OCI-LY1 (cell line): ENCODE measurements around the gene PDS5A.

Experiments
- H2AFZ ChIP-seq: fragments of 200-600 bp; sonication (generic), shearing (Covaris generic); 2 replicates; pipeline ENCODE4 v1.6.0; 2014; ENCODE audit warnings: antibody characterized with exemption, mild to moderate bottlenecking, low read length
- H3F3A ChIP-seq: fragments of 200-600 bp; sonication (generic), shearing (Covaris generic); 2 replicates; pipeline ENCODE4 v1.6.0; 2014; ENCODE audit warnings: mild to moderate bottlenecking, antibody characterized with exemption, low read length, moderate library complexity; ENCODE audit not compliant: insufficient read depth
- H3K27ac ChIP-seq: fragments of 200-600 bp; sonication (generic); 2 replicates; pipeline ENCODE4 v1.5.1; 2014; ENCODE audit warnings: low read length, mixed run types, mild to moderate bottlenecking, low read depth; ENCODE audit not compliant: poor library complexity, severe bottlenecking
- H3K27me3 ChIP-seq: fragments of 200-600 bp; sonication (generic); 2 replicates; pipeline ENCODE4 v1.6.0; 2014; ENCODE audit warnings: antibody characterized with exemption, mild to moderate bottlenecking, low read length, moderate library complexity; ENCODE audit not compliant: insufficient read depth
- H3K36me3 ChIP-seq: fragments of 200-600 bp; sonication (generic); 2 replicates; pipeline ENCODE4 v1.6.1; 2014; ENCODE audit warnings: mild to moderate bottlenecking, antibody characterized with exemption, low read length, moderate library complexity, mixed read lengths; ENCODE audit not compliant: insufficient read depth
- H3K4me1 ChIP-seq: fragments of 200-600 bp; sonication (generic); 2 replicates; pipeline ENCODE4 v1.5.1; 2014; ENCODE audit warnings: mild to moderate bottlenecking, low read length, moderate library complexity; ENCODE audit not compliant: insufficient read depth, severe bottlenecking
- H3K4me2 ChIP-seq: fragments of 200-600 bp; sonication (generic), shearing (Covaris generic); 2 replicates; pipeline ENCODE4 v1.6.1; 2014; ENCODE audit warnings: low read length
- H3K4me3 ChIP-seq: fragments of 200-600 bp; sonication (generic); 2 replicates; pipeline ENCODE4 v1.5.1; 2014; ENCODE audit warnings: low read length, low read depth, mild to moderate bottlenecking, mixed read lengths; ENCODE audit not compliant: poor library complexity, severe bottlenecking
- H3K79me2 ChIP-seq: fragments of 200-600 bp; shearing (Covaris generic); 2 replicates; pipeline ENCODE4 v1.6.1; 2016; ENCODE audit warnings: mixed run types, low read length, mixed read lengths; ENCODE audit not compliant: insufficient read depth
- H3K9ac ChIP-seq: fragments of 200-600 bp; sonication (generic), shearing (Covaris generic); 2 replicates; pipeline ENCODE4 v1.6.1; 2014; ENCODE audit warnings: mild to moderate bottlenecking, low read length, mixed read lengths
- H3K9me2 ChIP-seq: fragments of 200-600 bp; sonication (generic), shearing (Covaris generic); 2 replicates; pipeline ENCODE4 v1.6.1; 2014; ENCODE audit warnings: low read depth, mild to moderate bottlenecking, low read length, mixed read lengths
- H3K9me3 ChIP-seq: fragments of 200-600 bp; shearing (Covaris generic); 2 replicates; pipeline ENCODE4 v1.6.1; 2014; ENCODE audit warnings: low read length, mixed read lengths
- H4K20me1 ChIP-seq: fragments of 200-600 bp; sonication (generic), shearing (Covaris generic); 2 replicates; pipeline ENCODE4 v1.6.0; 2016; ENCODE audit warnings: mild to moderate bottlenecking, low read length; ENCODE audit not compliant: insufficient read depth
- CTCF ChIP-seq: fragments of 200-600 bp; sonication (generic), shearing (Covaris generic); IDR thresholded peaks from 2 replicates; pipeline ENCODE4 v1.5.1; 2017; ENCODE audit warnings: mild to moderate bottlenecking, antibody characterized with exemption, low read length, moderate library complexity, mixed read lengths
- EZH2 ChIP-seq: fragments of 200-600 bp; sonication (generic), shearing (Covaris generic); IDR thresholded peaks from 2 replicates; pipeline ENCODE4 v1.8.0; 2017; ENCODE audit warnings: borderline replicate concordance, mixed run types, mild to moderate bottlenecking, antibody characterized with exemption, low read length, moderate library complexity, mixed read lengths

Gene PDS5A

GRCh38 chr4:39865280-39865679, 112.4 kb downstream of the PDS5A start:
- TF ChIP-seq EZH2 (no peak), CTCF (no peak)
- H3K79me2 ChIP-seq: no peaks in the 10 kb centered on the region
- no peak overlapping the region for H3K4me2 ChIP-seq
- peaks cover 82% of the 10 kb centered on the region for H3K36me3 ChIP-seq
- H3K9me3 ChIP-seq: no peaks in the 10 kb centered on the region
- no peaks in the 10 kb centered on the region for H3F3A ChIP-seq
- H3K9ac ChIP-seq: no peak overlapping the region
- no peak overlapping the region for H3K4me3 ChIP-seq
- no peak overlapping the region for H2AFZ ChIP-seq
- H3K27me3 ChIP-seq: no peaks in the 10 kb centered on the region
- no peaks in the 10 kb centered on the region for H3K9me2 ChIP-seq
- H3K4me1 ChIP-seq: no peaks in the 10 kb centered on the region
- no peaks in the 10 kb centered on the region for H4K20me1 ChIP-seq
- H3K27ac ChIP-seq: no peak overlapping the region

GRCh38 chr4:39864391-39864790, 113.3 kb downstream of the PDS5A start:
- Histone ChIP-seq H3K4me2 (no peak overlapping the region), H3K9ac (no peak overlapping the region), H4K20me1 (no peaks in the 10 kb centered on the region), H3K79me2 (no peaks in the 10 kb centered on the region), H3K27ac (no peak overlapping the region), H3K27me3 (no peaks in the 10 kb centered on the region), H3K9me3 (no peaks in the 10 kb centered on the region), H3K4me3 (no peak overlapping the region), H3F3A (no peaks in the 10 kb centered on the region), H3K4me1 (no peaks in the 10 kb centered on the region), H3K36me3 (peaks cover 82% of the 10 kb centered on the region), H3K9me2 (no peaks in the 10 kb centered on the region), H2AFZ (no peak overlapping the region)
- TF ChIP-seq CTCF (no peak), EZH2 (no peak)

GRCh38 chr4:39860804-39861203, 116.9 kb downstream of the PDS5A start:
- Histone ChIP-seq H3K9me2 (no peaks in the 10 kb centered on the region), H3K27ac (no peak overlapping the region), H3K4me2 (no peak overlapping the region), H3F3A (no peaks in the 10 kb centered on the region), H3K9me3 (peaks cover 5% of the 10 kb centered on the region), H3K36me3 (peaks cover 91% of the 10 kb centered on the region), H2AFZ (no peak overlapping the region), H3K9ac (no peak overlapping the region), H3K27me3 (no peaks in the 10 kb centered on the region), H3K4me3 (no peak overlapping the region), H3K4me1 (no peaks in the 10 kb centered on the region), H4K20me1 (no peaks in the 10 kb centered on the region), H3K79me2 (no peaks in the 10 kb centered on the region)
- no peak for TF ChIP-seq EZH2
- TF ChIP-seq CTCF: no peak
